ENCODE measurements around the gene FKBP1A. TPM values are rescaled to one million over a fixed set of nuclear protein-coding genes. Genes with fewer than 3 reads are reported as not detected.

The FKBP1A gene
- total RNA-seq, 1 experiment from 2014 or later = 127 TPM

GRCh38 chr20:1383623-1384404 is 9.0 kb downstream of the FKBP1A start:
- H3K27me3 ChIP-seq = no peaks in the 10 kb centered on the region
- H3K4me3 ChIP-seq = no peak overlapping the region
- DNase-seq = no peak
- no peak overlapping the region for H3K27ac ChIP-seq
- no peaks in the 10 kb centered on the region for H3K9me3 ChIP-seq (replicated peaks)
- H3K36me3 ChIP-seq = peaks cover 6% of the 10 kb centered on the region; the same call in 1 of the 2 replicates
- peaks cover 5% of the 10 kb centered on the region; the same call in 1 of the 2 replicates for H3K4me1 ChIP-seq

GRCh38 chr20:1382670-1383069 is 10.2 kb downstream of the FKBP1A start:
- Histone ChIP-seq H3K4me3 (no peak overlapping the region), H3K27me3 (no peaks in the 10 kb centered on the region), H3K36me3 (peaks cover 6% of the 10 kb centered on the region; the same call in 1 of the 2 replicates), H3K4me1 (peaks cover 8% of the 10 kb centered on the region; the same call in 1 of the 2 replicates), H3K9me3 (replicated peaks) (no peaks in the 10 kb centered on the region), H3K27ac (no peak overlapping the region)
- DNase-seq = no peak

GRCh38 chr20:1381753-1382591 is 10.9 kb downstream of the FKBP1A start:
- Histone ChIP-seq H3K36me3 (peaks cover 5% of the 10 kb centered on the region; the same call in 1 of the 2 replicates), H3K9me3 (replicated peaks) (no peaks in the 10 kb centered on the region), H3K4me1 (peaks cover 8% of the 10 kb centered on the region; the same call in 1 of the 2 replicates), H3K27me3 (no peaks in the 10 kb centered on the region), H3K27ac (no peak overlapping the region), H3K4me3 (no peak overlapping the region)
- DNase-seq = no peak

GRCh38 chr20:1378735-1379125 is 14.1 kb downstream of the FKBP1A start:
- peaks cover 10% of the 10 kb centered on the region; the same call in 1 of the 2 replicates for H3K36me3 ChIP-seq
- H3K27me3 ChIP-seq = no peaks in the 10 kb centered on the region
- H3K4me1 ChIP-seq = peaks cover 11% of the 10 kb centered on the region; the same call in 1 of the 2 replicates
- DNase-seq = no peak
- no peaks in the 10 kb centered on the region for H3K9me3 ChIP-seq (replicated peaks)
- H3K27ac ChIP-seq = no peak overlapping the region
- H3K4me3 ChIP-seq = no peak overlapping the region

- Histone ChIP-seq H3K36me3 (peaks cover 10% of the 10 kb centered on the region; the same call in 1 of the 2 replicates), H3K9me3 (replicated peaks) (no peaks in the 10 kb centered on the region), H3K4me3 (no peak overlapping the region), H3K27ac (no peak overlapping the region), H3K4me1 (peaks cover 11% of the 10 kb centered on the region; the same call in 1 of the 2 replicates), H3K27me3 (no peaks in the 10 kb centered on the region)
- DNase-seq = no peak
These were observed 14.7 kb downstream of the FKBP1A start for GRCh38 chr20:1377984-1378734.

- no peak overlapping the region for H3K4me3 ChIP-seq
- no peaks in the 10 kb centered on the region for H3K27me3 ChIP-seq
- no peak for DNase-seq
- H3K4me1 ChIP-seq = peaks cover 14% of the 10 kb centered on the region; the same call in 1 of the 2 replicates
- H3K9me3 ChIP-seq (replicated peaks) = no peaks in the 10 kb centered on the region
- H3K27ac ChIP-seq = no peak overlapping the region
- peaks cover 14% of the 10 kb centered on the region for H3K36me3 ChIP-seq
These were observed 15.4 kb downstream of the FKBP1A start for GRCh38 chr20:1377341-1377871.

GRCh38 chr20:1376408-1377270 is 16.2 kb downstream of the FKBP1A start:
- DNase-seq = no peak
- peaks cover 19% of the 10 kb centered on the region; the same call in 1 of the 2 replicates for H3K4me1 ChIP-seq
- no peak overlapping the region for H3K27ac ChIP-seq
- H3K27me3 ChIP-seq = no peaks in the 10 kb centered on the region
- no peaks in the 10 kb centered on the region for H3K9me3 ChIP-seq (replicated peaks)
- no peak overlapping the region for H3K4me3 ChIP-seq
- peaks cover 14% of the 10 kb centered on the region for H3K36me3 ChIP-seq

- no peaks in the 10 kb centered on the region for H3K27me3 ChIP-seq
- DNase-seq = no peak
- no peaks in the 10 kb centered on the region for H3K9me3 ChIP-seq (replicated peaks)
- H3K36me3 ChIP-seq = peaks cover 14% of the 10 kb centered on the region
- peaks cover 23% of the 10 kb centered on the region for H3K4me1 ChIP-seq
- H3K4me3 ChIP-seq = no peak overlapping the region
- no peak overlapping the region for H3K27ac ChIP-seq
These were observed 16.8 kb downstream of the FKBP1A start for GRCh38 chr20:1376007-1376406.

- Histone ChIP-seq H3K4me3 (no peak overlapping the region), H3K36me3 (peaks cover 15% of the 10 kb centered on the region), H3K27ac (no peak overlapping the region), H3K27me3 (no peaks in the 10 kb centered on the region), H3K4me1 (peaks cover 28% of the 10 kb centered on the region), H3K9me3 (replicated peaks) (no peaks in the 10 kb centered on the region)
- DNase-seq = peak in 1 of 2 experiments; percentile 39
These were observed 17.3 kb downstream of the FKBP1A start for GRCh38 chr20:1375515-1375914.

GRCh38 chr20:1374246-1374645 is 18.6 kb downstream of the FKBP1A start:
- Histone ChIP-seq H3K27ac (no peak overlapping the region), H3K27me3 (no peaks in the 10 kb centered on the region), H3K4me3 (no peak overlapping the region), H3K36me3 (peaks cover 19% of the 10 kb centered on the region), H3K9me3 (replicated peaks) (no peaks in the 10 kb centered on the region), H3K4me1 (peaks cover 34% of the 10 kb centered on the region)
- no peak for DNase-seq

- no peak for DNase-seq
- no peaks in the 10 kb centered on the region for H3K9me3 ChIP-seq (replicated peaks)
- no peak overlapping the region for H3K4me3 ChIP-seq
- H3K36me3 ChIP-seq = peaks cover 19% of the 10 kb centered on the region
- H3K27me3 ChIP-seq = no peaks in the 10 kb centered on the region
- H3K4me1 ChIP-seq = peaks cover 38% of the 10 kb centered on the region
- H3K27ac ChIP-seq = no peak overlapping the region
These were observed 19.2 kb downstream of the FKBP1A start for GRCh38 chr20:1373614-1374013.

GRCh38 chr20:1373036-1373435 is 19.8 kb downstream of the FKBP1A start:
- DNase-seq = no peak
- H3K4me3 ChIP-seq = no peak overlapping the region
- peaks cover 22% of the 10 kb centered on the region for H3K36me3 ChIP-seq
- no peaks in the 10 kb centered on the region for H3K9me3 ChIP-seq (replicated peaks)
- no peaks in the 10 kb centered on the region for H3K27me3 ChIP-seq
- H3K27ac ChIP-seq = no peak overlapping the region
- peaks cover 40% of the 10 kb centered on the region for H3K4me1 ChIP-seq

- no peaks in the 10 kb centered on the region for H3K27me3 ChIP-seq
- DNase-seq = no peak
- H3K27ac ChIP-seq = peak overlapping the region; percentile 14; the same call in 1 of the 2 replicates
- H3K9me3 ChIP-seq (replicated peaks) = no peaks in the 10 kb centered on the region
- no peak overlapping the region for H3K4me3 ChIP-seq
- peaks cover 40% of the 10 kb centered on the region for H3K4me1 ChIP-seq
- H3K36me3 ChIP-seq = peaks cover 29% of the 10 kb centered on the region
These were observed 20.9 kb downstream of the FKBP1A start for GRCh38 chr20:1371830-1372539.
